ENCODE measurements around the gene GTPBP6.

GRCh38 chrX:275967-276580, 42.5 kb downstream of the GTPBP6 start:
- TF ChIP-seq POLR2AphosphoS5 (IDR thresholded peaks at IDR 0.05) (peak in 1 of 4 donors; percentile 32), POLR2A (IDR thresholded peaks at IDR 0.05) (peak in 1 of 2 donors; percentile 55), EP300 (IDR thresholded peaks at IDR 0.05) (no peak)
- TF ChIP-seq, protein P1, sequence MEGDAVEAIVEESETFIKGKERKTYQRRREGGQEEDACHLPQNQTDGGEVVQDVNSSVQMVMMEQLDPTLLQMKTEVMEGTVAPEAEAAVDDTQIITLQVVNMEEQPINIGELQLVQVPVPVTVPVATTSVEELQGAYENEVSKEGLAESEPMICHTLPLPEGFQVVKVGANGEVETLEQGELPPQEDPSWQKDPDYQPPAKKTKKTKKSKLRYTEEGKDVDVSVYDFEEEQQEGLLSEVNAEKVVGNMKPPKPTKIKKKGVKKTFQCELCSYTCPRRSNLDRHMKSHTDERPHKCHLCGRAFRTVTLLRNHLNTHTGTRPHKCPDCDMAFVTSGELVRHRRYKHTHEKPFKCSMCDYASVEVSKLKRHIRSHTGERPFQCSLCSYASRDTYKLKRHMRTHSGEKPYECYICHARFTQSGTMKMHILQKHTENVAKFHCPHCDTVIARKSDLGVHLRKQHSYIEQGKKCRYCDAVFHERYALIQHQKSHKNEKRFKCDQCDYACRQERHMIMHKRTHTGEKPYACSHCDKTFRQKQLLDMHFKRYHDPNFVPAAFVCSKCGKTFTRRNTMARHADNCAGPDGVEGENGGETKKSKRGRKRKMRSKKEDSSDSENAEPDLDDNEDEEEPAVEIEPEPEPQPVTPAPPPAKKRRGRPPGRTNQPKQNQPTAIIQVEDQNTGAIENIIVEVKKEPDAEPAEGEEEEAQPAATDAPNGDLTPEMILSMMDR (IDR thresholded peaks at IDR 0.05), result no peak
